Erythroblast (primary cell): Measurements from ENCODE around the gene SEPTIN2.

Source experiments
- GATA1 ChIP-seq: IDR thresholded peaks from 2 replicates; pipeline ENCODE4 v1.6.1; 2011; ENCODE audit warnings: low read depth, mild to moderate bottlenecking, control low read depth, low read length, moderate library complexity
- POLR2A ChIP-seq: IDR thresholded peaks from 2 replicates; pipeline ENCODE4 v1.6.1; 2011; ENCODE audit warnings: mild to moderate bottlenecking, low read length

DNA sequence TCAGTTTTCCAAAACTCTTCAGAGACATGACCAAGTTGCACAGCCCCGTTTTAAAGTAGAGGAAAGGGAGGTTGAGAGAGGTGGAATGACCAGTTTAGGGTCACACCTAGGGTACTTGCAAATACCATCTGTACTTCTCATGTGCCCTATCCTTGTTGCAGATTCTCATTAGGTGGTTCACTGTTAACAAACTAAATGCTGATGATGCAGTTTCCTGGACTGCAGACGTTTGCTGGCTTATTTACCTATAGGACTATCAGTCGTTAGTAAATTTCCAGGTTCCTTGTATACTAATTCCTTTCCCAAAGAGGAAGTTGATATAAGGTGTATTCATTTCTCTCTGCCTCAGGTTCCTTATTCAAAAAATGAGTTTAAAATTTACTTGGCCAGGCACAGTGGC, 41.8 kb downstream of the SEPTIN2 start:
- TF ChIP-seq POLR2A (no peak), GATA1 (no peak)
